ENCODE results near the gene DOHH.

Gene DOHH

DNA sequence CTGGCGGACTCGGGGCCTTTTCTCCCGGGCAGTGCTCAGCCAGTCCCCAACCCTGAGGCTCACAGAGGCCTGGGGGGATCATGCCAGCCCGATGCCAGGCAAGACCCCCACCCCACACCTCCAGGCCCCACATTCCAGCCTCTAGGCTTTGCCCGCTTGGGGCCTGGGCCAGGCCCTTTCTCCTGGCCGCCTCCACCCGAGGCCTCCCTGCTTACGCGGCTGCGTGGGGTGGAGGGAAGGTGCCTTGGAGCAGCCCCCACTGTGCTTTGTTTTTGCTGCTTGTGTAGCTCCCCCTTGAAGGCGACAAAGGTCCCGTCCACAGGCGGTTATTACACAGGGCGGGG lies 58.5 kb downstream of the DOHH start:
- no peak for DNase-seq (ENCODE audit: low spot score)

DNA sequence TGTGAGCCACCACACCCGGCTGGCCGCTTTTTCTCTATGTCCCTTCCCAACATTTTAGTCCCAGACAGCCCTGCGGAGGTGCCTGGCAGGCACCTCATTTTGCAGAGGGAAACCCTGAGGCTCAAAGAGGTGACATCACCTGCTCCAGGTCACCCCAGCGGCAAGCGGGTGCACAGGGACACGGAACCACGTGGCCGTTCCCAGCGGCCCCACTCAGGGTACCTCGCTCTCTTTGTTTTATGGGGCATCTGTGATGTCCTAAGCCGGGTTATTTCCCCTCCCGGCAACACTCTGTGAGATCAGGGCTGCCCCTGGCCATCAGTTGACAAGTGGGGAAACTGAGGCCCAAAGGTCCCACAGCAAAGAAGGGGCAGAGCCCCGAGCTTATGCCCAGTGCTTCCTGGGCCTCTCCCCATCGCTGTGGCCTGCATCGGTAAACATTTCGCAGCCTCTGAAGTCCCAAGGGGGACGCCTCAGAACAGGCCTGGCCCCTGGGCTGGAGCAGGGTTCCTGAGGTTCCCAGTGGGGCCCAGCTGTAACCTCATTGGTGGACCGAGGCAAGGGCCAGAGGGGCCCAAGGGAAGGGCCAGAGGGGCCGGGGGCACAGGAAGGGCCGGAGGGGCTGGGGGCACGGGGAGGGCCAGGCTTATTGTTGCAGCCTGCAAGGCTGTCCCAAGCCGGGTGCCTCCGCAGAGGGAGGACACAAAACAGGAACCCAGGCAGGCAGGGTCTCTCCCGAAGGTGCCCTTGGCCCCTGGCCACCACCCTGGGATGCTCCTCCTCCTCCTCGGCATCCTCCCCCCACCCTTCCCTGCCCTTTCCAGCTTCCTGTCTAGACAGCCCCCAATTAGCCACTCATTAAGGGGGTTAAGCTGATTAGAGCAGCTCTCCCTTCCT lies 59.1 kb downstream of the DOHH start:
- DNase-seq (ENCODE audit: low spot score), result no peak
